SK-MEL-5 (cell line): ENCODE data around the gene UMODL1. TPM values are rescaled to one million over a fixed set of nuclear protein-coding genes. Genes with fewer than 3 reads are reported as not detected.
"Not testable (repeated sequence)": the region's sequence is repeated elsewhere in the genome, so short reads cannot be mapped to it uniquely, and the experiment has no call there.

Experiments used
- DNase-seq: peaks from one replicate; pipeline ENCODE4 v3.0.0-alpha.2; 2016; ENCODE audit warnings: low read depth, low spot score
- in situ Hi-C: cut with HindIII; loops from 2 replicates; pipeline ENCODE4 v1.10.0; 2016; ENCODE audit warnings: low sequenced_read_pairs, high pct_unique_total_duplicates, low pct_unique_long_range_greater_than_20kb
- total RNA-seq: library from RNA; depleted of rRNA; stranded (reverse); fragments of >200 nt; shearing (Covaris generic); gene quantifications from 2 replicates; pipeline ENCODE4 v1.2.3, GENCODE V29; 2014

UMODL1 gene
- total RNA-seq, 1 experiment from 2014 or later: not detected

DNA sequence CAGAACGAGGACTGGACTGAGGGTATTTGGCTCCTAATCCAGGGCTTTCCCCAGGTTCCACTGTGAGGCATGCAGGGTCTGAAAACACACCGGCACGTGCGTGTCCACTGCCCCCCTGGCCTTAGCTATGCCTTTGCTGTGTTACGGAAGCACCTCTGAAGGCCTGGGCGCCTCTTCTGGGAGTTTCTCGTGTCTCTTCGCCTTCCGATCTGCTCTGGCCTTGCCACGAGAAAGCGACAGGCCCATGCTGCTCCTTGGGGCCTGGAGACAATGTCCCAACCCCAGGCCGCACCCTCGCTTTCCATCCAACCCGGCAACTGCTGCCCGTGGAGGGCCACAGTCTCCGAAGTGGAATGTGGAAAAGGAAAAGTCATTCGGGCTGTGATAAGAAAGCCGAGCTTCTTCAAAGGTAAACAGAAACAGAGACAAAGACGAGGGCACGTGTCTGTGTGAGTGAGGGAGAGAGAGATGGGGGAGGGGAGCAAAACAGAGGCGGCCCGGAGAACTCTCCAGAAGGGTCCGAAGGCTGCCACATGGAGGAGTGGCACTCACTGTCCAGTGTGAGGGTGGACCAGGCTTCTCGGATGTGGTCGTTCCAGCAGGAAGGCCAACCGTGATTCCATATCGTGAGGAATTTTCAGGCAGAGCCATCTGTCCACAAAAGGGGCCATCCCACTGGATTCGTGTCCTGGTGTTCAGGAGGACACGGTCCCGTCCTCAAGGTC is 3.4 kb upstream of the UMODL1 start:
- DNase-seq: no peak
- in situ Hi-C loops: no loop called here

DNA sequence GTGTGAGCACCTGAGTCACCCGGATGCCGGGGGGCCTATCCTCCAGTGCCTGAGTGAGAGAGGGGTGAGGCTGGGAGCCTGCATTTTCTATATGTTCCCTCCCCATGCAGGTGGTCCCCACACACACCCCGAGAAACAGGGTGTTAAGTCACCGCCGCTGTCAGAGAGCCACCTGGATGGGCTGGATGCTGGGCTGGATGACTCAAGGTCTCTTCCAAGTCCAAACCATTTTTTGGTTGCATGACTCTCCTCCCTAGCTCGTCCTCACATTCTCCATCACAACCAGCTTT is 2.9 kb upstream of the UMODL1 start:
- in situ Hi-C loops: no loop called here
- no peak for DNase-seq

DNA sequence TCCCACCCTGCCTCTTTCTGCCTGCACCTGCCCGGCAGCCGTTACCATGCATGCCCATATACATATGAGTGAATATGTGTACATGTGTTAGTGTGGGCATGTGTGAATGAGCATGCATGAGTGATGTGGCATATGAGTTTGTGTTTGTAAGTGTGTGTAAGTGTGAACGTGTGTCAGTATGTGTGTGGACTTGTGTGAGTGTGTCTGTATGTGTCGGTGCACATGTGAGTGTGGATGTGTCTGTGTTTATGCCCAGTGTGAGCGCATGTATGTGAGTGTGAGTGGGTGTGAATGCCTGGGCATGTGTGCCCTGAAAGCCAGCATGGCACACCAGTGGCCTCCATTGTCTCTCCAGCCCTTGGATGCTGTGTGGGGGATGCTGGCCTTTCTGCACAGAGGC is 2.5 kb upstream of the UMODL1 start:
- no peak for DNase-seq
- in situ Hi-C loops: no loop called here

DNA sequence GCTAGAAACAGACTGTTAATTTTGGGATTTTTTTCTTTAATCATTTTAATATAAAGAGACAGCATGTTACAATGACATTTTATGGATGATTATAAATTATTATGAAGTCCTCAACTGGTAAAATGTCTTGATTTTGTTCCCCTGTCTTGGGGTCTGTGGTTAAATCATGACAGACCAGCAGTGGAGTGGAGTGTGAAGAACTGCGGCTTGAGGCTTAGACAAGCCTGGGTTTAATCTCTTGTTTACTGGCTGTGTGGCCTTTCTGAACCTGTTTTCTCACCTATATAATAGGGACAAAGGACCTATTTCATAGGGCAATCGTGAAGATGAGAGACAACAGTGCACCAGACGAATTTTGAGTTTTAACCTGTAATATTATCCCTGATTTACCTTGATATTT is 1.8 kb upstream of the UMODL1 start:
- in situ Hi-C loops: no loop called here
- no peak for DNase-seq

DNA sequence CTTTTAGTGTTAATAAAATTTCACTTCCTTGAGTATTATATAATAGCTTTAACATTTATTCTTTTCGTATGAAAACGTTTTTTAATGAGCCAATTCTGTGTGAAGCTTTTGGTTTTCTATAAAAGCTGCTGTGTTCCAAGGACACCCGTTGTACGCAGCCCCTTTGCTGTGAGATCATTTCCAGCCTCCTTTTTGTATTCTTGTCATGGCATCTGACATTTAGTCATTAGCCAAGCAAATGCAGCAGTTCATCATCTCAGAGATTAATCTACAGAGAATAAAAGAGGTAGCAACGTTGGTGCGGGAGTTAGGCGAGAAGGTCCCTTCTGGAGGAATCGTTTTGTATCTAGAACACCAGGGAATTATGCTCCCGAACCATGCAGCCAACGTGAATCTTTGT is 1.3 kb upstream of the UMODL1 start:
- DNase-seq: no peak
- in situ Hi-C loops: no loop called here

DNA sequence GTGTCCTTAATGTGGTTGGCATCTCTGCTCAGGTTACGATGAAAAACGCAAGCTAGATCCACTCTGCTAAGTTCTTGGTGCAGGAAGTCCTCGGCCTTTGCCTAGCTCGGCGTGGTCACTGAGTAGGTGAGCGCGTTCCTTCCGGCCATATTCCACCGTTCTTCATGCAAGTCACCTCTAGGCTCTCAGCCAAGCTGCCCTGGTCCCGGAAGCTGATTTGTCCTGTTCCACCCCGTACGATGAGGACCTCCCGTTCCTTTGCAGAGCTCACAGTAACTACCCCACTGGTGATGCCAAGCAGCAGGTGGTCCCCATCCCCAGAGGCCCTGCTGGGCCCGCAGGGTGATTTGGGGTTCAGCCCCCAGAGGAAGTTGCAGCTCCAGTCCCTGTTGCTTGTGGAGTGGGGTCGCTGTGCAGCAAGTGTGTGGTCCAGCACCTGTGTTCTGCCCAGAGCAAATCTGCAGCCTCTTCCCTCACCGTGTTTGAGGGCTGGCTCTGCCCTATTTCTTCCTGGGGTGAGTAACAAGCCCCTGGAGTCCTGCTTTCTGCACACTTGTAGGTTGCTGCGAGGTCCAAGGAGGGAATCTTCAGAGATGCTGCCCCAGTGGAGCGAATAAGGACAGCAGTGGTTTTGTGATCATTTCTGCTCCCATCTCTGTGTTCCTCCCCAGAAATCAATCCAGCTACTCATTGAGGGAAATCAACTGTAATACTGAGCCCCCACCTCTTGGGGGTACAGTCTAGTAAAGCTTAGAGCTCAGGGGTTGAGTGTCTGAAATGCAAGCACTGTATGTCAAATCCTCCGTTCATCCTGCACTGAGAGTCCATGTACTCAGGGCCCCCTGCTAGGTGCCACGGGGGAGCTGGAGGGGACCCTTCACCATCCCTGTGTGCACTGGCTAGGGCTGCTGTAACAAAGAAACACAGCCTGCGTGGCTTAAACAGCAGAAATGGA is 2.3 kb downstream of the UMODL1 start:
- in situ Hi-C loops: no loop called here
- DNase-seq: no peak

DNA sequence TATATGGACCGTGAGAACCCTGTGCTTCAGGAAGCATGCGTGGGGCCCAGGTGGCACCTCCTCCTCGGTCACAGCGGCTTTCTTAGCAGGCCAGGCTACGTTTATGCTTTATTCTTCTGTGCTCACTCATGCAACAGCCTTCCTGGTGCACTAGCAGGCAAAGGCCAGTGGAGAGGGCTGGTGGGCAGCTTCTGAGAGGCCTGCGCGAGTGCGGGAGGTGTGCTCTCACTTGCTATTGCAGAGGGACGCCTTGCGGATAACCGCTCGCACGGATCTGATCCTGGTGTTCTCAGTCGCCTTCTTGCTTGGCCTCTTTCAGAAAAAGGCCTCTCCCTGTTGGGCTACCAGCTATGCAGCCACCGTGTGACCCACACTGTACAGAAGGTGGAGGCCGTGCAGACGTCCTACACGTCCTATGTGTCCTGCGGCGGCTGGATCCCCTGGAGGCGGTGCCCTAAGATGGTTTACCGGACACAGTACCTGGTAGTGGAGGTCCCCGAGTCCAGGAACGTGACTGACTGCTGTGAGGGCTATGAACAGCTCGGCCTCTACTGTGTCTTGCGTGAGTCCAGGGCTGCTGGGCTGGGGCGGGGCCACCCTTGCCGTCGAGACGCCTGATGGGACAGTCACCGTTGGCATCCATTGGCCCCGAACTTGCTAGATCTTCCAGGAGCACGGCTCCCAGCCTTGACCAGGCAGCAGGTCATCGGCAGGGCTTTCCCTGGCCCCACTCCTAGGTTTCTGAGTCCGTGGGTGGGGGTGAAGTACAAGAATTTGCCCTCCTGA is 4.8 kb downstream of the UMODL1 start:
- in situ Hi-C loops: no loop called here
- DNase-seq: no peak

DNA sequence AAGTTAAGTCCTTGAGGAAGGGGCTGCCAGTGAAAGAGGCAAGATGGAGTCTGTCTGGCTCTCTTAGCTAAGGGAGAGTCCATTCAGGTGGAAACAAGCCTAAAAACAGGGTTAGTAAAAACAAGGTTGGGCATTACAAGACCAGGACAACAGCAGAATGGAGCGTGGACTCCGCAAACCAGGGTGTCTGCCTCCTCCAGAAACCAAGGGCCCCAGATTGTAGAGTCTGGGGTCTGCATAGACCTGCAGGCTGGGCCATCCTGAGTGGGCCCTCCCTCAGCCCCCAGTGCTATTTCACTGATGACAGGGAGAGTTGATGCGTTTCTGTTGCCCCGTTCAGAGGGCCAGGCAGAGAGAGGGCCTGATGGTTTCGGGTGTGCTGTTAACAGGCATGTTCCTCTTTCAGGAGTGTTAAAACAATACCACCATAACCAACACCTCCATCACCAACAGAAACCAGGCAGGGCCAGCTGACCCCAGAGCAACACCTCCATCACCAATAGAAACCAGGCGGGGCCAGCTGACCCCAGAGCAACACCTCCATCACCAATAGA is 6.6 kb downstream of the UMODL1 start:
- in situ Hi-C loops: not testable (repeated sequence)

DNA sequence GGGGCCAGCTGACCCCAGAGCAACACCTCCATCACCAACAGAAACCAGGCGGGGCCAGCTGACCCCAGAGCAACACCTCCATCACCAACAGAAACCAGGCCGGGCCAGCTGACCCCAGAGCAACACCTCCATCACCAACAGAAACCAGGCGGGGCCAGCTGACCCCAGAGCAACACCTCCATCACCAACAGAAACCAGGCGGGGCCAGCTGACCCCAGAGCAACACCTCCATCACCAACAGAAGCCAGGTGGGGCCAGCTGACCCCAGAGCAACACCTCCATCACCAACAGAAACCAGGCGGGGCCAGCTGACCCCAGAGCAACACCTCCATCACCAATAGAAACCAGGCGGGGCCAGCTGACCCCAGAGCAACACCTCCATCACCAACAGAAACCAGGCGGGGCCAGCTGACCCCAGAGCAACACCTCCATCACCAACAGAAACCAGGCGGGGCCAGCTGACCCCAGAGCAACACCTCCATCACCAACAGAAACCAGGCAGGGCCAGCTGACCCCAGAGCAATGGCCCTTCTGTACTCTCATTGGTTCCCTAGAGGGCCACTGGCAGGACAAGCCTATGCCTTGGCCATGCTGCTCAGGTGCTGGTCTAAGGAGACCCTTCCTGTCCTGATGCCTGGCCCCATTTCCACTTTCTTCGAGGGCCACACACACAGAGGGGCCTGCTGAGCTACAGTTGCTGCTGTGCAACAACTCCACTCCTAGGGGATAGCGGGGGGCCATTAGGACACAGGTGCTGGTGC is 7.3 kb downstream of the UMODL1 start:
- DNase-seq, in situ Hi-C loops: not testable (repeated sequence)

More for the DNA sequence above, 6.6 kb downstream of the UMODL1 start:
- not testable (repeated sequence) for DNase-seq

DNA sequence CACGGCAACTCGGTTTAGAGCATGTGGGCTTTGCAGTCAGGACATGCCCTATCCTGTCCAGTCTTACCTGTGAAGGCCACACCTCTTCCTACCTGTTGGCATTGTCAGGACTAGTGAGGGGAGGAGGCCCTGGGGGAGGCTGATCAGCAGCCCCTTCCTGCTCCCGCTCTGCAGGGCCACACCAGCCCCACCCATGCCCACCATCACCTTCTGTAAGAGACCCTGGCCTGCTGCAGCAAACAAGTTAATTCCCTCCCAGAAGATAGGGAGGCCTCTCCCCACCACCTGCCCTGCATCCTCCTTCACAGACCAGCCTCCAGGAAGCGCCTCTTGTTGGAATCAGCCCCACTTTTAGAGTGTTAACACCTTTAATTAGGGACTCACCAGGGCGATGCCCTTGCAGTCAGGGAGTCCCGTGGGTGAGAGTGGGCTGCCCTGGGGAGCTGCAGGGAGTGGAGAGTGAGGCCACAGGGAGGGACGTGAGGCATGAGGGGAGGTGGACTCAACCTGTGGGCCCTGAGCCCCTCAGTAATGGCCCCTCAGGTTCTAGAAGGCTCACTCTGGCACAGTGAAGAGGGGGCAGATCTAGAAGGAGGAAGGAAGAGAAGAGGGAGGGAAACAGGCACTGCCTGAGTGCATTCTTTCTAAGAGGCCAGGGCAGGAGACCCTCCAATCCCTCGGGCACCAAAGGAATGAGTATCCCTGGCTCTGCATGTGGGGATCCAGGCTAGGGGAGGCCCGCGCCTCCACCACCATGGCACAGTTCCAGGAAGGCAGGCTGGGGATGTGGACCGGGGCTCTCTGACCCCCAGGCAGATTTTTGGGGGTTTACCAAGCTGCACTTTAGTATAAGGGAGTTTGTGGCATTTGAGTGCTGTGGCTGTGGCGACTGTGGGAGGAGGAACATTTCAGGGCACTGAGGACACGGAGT is 8.2 kb downstream of the UMODL1 start:
- no peak for DNase-seq
- in situ Hi-C loops: no loop called here

DNA sequence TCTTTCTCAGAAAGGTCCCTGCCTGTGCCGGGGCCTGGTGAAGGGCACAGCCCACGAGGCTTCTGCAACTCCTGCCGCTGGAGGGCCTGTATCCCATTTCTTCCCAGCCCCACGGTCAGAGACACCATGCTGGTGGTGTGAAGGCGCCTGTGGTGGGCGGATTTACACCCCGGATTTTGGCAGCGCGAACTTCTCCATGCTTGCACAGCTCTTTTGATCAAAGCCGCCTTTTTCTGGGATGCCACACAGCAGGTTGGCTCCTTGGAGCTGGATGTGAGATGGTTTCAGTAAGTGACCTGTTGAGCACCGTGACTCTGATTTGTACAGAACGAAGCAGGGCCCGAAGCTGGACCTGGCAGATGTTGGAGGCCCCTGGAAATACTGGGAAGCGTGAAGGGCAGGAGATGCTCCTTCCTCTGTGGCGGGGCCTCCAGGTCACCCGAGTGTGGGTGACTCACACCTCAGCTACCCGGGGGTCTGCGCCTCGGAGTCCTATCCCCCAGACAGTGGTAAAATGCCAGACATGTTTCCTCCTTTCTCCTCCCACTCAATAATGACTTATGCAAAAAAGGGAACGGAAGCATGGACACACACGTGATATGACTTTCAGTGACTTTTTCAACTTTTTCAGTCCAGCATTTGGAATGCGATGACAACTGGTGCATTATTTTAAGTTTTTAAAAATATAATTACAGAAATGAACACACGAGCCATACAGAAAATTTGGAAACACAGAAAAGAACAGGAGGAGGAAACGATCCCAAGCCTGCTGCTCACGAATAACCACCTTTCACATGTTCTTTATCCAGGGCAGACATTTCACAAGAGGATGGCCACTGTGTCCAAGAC is 9.0 kb downstream of the UMODL1 start:
- in situ Hi-C loops: no loop called here
- no peak for DNase-seq

DNA sequence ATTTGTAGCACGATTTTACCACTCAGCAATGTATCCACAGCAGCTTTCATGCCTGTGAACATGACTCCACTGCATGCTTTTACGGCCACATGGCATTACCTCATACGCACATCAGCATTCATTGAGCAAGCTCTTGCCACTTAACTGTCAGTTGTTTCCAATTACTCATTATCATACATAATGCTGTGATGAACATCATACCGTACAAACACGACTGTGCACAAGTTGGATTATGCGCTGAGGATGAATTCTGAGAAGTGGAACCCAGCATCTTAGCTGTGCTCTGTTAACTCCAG is 9.6 kb downstream of the UMODL1 start:
- in situ Hi-C loops: no loop called here
- DNase-seq: no peak

DNA sequence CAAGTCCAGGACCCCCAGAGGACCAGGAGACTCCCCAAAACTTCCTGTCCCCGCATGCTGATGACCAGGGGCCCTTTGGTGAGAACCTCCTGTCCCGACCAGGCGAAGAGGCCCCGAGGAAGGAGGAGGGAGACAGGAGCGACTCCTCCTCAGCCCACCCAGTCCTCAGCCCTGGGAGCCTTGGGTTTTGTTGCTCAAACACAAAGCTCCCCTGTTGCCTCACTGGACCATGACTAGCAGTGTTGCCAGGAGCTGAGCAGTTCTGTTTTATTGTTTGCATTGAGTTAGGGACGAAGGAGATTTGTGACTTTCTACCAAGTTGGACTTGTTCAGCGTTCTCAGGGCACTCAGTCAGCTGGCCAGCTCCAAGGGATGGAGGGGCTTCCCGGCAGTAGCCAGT is 10.0 kb downstream of the UMODL1 start:
- DNase-seq: no peak

DNA sequence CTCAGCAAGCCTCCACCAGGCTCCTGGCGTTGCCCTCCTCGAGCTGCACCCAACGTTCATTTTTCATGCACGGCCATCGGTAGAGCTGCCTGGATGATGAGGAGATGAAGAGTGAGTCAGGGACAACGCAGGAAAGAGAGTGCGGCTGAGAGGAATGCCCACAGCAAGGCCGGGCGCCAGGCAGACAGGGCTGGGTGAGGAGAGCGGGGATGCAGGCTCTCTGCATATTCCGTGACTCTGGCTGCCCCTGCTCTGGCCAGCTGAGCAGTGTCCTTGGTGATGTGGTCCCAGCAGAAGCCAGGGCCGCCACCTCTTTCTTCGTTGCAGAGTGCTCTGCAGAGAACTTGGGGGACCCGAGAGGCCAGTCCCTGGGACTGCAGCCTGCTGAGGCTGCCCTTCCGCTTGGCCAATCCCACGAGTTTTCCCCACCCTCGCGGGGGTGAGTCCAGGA is 10.8 kb downstream of the UMODL1 start:
- in situ Hi-C loops: no loop called here
- no peak for DNase-seq

More for the DNA sequence above, 10.0 kb downstream of the UMODL1 start:
- in situ Hi-C loops: no loop called here

DNA sequence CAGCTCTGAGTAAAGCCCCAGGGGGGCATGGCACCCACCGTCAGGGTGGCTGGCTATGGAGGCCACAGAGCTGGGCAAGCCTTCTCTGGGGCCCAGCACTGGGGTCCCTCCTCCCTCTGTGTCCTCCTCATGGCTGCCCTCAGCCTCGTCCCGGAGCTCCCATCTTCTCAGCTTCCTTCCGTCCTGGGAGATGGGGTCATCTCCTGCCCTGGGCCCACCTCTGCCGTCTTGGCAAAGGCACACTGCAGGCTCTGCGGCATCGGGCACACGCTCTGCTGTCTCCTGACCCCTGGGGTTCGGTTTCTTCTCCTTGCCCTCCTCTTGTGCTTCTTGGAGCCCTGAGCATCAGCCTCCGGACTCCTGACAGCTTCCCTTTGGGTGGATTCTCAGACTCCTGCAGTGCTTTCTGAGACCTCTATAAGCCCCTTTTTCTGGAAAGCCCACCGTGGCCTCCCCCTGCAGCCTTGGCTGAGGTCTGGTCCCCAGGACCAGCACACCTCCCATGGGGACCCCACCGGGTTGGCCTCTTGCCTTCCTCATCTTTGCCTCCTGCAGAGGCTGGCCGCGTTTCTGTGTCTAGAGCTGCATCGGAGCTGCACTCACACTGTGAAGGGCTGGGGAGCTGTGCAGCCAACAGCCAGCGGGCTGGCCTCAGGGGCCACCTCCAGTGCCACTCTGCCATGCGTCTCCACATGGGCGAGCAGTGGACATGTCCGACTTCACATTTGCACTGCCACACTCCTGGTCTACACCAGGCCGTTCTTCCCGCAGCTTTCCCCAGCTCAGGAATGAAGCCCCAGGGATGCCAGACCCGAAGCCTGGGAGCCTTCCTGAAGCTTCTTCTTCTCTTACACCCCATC is 11.6 kb downstream of the UMODL1 start:
- in situ Hi-C loops: no loop called here
- no peak for DNase-seq
